AG09319 (cell line): ENCODE results near the gene UBAC1.

Experiments used
- DNase-seq: peaks from one replicate; pipeline ENCODE4 v3.0.0-alpha.2; 2010; ENCODE audit warnings: low read depth; ENCODE audit errors: extremely low read depth
- CTCF ChIP-seq: IDR thresholded peaks from 2 replicates; pipeline ENCODE4 v1.5.1; 2011; ENCODE audit warnings: low read depth, mild to moderate bottlenecking, inconsistent platforms, low read length, moderate library complexity

The UBAC1 gene

GRCh38 chr9:136006169-136006568 is 45.0 kb upstream of the UBAC1 start:
- no peak for TF ChIP-seq CTCF
- DNase-seq: no peak

- no peak for DNase-seq
- TF ChIP-seq CTCF: no peak
Observed at GRCh38 chr9:136004712-136005111, 43.5 kb upstream of the UBAC1 start.

GRCh38 chr9:136004219-136004618 is 43.0 kb upstream of the UBAC1 start:
- no peak for DNase-seq

GRCh38 chr9:136003411-136004218 is 42.4 kb upstream of the UBAC1 start:
- no peak for TF ChIP-seq CTCF
- no peak for DNase-seq

More at GRCh38 chr9:136004219-136004618, 43.0 kb upstream of the UBAC1 start:
- no peak for TF ChIP-seq CTCF

GRCh38 chr9:136002881-136003280 is 41.7 kb upstream of the UBAC1 start:
- TF ChIP-seq CTCF: no peak
- DNase-seq: no peak

- DNase-seq: no peak
- no peak for TF ChIP-seq CTCF
Observed at GRCh38 chr9:136002215-136002614, 41.0 kb upstream of the UBAC1 start.

GRCh38 chr9:136001231-136001630 is 40.1 kb upstream of the UBAC1 start:
- no peak for TF ChIP-seq CTCF

More at GRCh38 chr9:136001231-136001630, 40.1 kb upstream of the UBAC1 start:
- no peak for DNase-seq
